WTC11 (cell line): Measurements from ENCODE around the gene STRADB. TPM values are rescaled to one million over a fixed set of nuclear protein-coding genes. Genes with fewer than 3 reads are reported as not detected.

ENCODE experiments used
- ATAC-seq: fragments of 200-7000 bp; cut with Tn5 transposase; 2 replicates; pipeline ENCODE4 v1.10.0; 2021; ENCODE audit warnings: mild to moderate bottlenecking, moderate library complexity
- CTCF ChIA-PET: fragments of 300-600 bp; sonication (Branson Sonifier 250); formaldehyde crosslinking; loops from one replicate; lab custom pipeline; 2021; ENCODE audit warnings: antibody characterized with exemption; lab: Charles Lee
- POLR2A ChIA-PET: fragments of 350-600 bp; sonication (Branson Sonifier 250); formaldehyde crosslinking; loops from one replicate; lab custom pipeline; 2021; ENCODE audit warnings: antibody characterized with exemption; lab: Charles Lee
- DNase-seq: peaks from one replicate; pipeline ENCODE4 v3.0.0; 2021; ENCODE audit warnings: low spot score
- H3K27ac Mint-ChIP-seq: 2 replicates; pipeline ENCODE4 v1.8.0; 2021; ENCODE audit warnings: mixed read lengths
- H3K27me3 Mint-ChIP-seq: 2 replicates; pipeline ENCODE4 v1.8.0; 2021; ENCODE audit warnings: low read depth, mild to moderate bottlenecking, moderate library complexity, mixed read lengths
- H3K36me3 Mint-ChIP-seq: 2 replicates; pipeline ENCODE4 v1.8.0; 2021; ENCODE audit warnings: mixed read lengths
- H3K4me1 Mint-ChIP-seq: 2 replicates; pipeline ENCODE4 v1.8.0; 2022; ENCODE audit warnings: mixed read lengths
- H3K4me3 Mint-ChIP-seq: 2 replicates; pipeline ENCODE4 v1.8.0; 2021; ENCODE audit warnings: mild to moderate bottlenecking, moderate library complexity, mixed read lengths
- H3K9me3 Mint-ChIP-seq: 2 replicates; pipeline ENCODE4 v1.8.0; 2021; ENCODE audit warnings: mixed read lengths
- ELF4 ChIP-seq: sonication (generic); formaldehyde crosslinking; IDR thresholded peaks from 2 replicates; pipeline ENCODE4 v1.8.1; 2022; ENCODE audit warnings: low read depth, mild to moderate bottlenecking, moderate library complexity, missing genetic modification reagents
- ETV6 ChIP-seq: sonication (generic); formaldehyde crosslinking; IDR thresholded peaks from 2 replicates; pipeline ENCODE4 v1.8.1; 2022; ENCODE audit warnings: mild to moderate bottlenecking, missing genetic modification reagents
- FOXJ3 ChIP-seq: sonication (generic); formaldehyde crosslinking; IDR thresholded peaks from 2 replicates; pipeline ENCODE4 v1.9.0; 2021; ENCODE audit warnings: missing genetic modification reagents, mild to moderate bottlenecking, borderline replicate concordance
- GTF2I ChIP-seq: fragments of 250-450 bp; sonication (Bioruptor Pico); conservative IDR thresholded peaks from 2 replicates; pipeline ENCODE4 v1.4.0; 2021; ENCODE audit warnings: mild to moderate bottlenecking
- HMGA2 ChIP-seq: fragments of 250-450 bp; sonication (Bioruptor Pico); IDR thresholded peaks from 2 replicates; pipeline ENCODE4 v1.4.0; 2021; ENCODE audit warnings: mild to moderate bottlenecking, moderate library complexity
- JUN ChIP-seq: sonication (generic); formaldehyde crosslinking; IDR thresholded peaks from 2 replicates; pipeline ENCODE4 v1.8.0; 2023; ENCODE audit warnings: mild to moderate bottlenecking, missing genetic modification reagents
- MYBL2 ChIP-seq: sonication (generic); formaldehyde crosslinking; IDR thresholded peaks from 2 replicates; pipeline ENCODE4 v1.8.1; 2023; ENCODE audit warnings: mild to moderate bottlenecking, moderate library complexity, missing genetic modification reagents
- ZNF138 ChIP-seq: sonication (generic); formaldehyde crosslinking; conservative IDR thresholded peaks from 2 replicates; pipeline ENCODE4 v1.8.1; 2022; ENCODE audit warnings: mild to moderate bottlenecking, moderate library complexity, missing genetic modification reagents
- total RNA-seq: library from RNA; stranded (reverse); gene quantifications from 3 replicates; pipeline ENCODE4 v1.2.3, GENCODE V29; 2021
- TF ChIP-seq, protein P1 (sequence below): sonication (generic); formaldehyde crosslinking; IDR thresholded peaks from 2 replicates; pipeline ENCODE4 v1.8.0; 2022; ENCODE audit warnings: mild to moderate bottlenecking, missing genetic modification reagents
- TF ChIP-seq, protein P2 (sequence below): sonication (generic); formaldehyde crosslinking; conservative IDR thresholded peaks from 2 replicates; pipeline ENCODE4 v1.8.1; 2023; ENCODE audit warnings: mild to moderate bottlenecking, low read depth, missing genetic modification reagents, moderate library complexity
- TF ChIP-seq, protein P3 (sequence below): sonication (generic); formaldehyde crosslinking; IDR thresholded peaks from 2 replicates; pipeline ENCODE4 v1.8.0; 2023; ENCODE audit warnings: mild to moderate bottlenecking, missing genetic modification reagents
- TF ChIP-seq, protein P4 (sequence below): fragments of 250-450 bp; sonication (Bioruptor Pico); IDR thresholded peaks from 2 replicates; pipeline ENCODE4 v1.9.0; 2021; ENCODE audit warnings: mild to moderate bottlenecking, borderline replicate concordance
- TF ChIP-seq, protein P5 (sequence below): sonication (generic); formaldehyde crosslinking; IDR thresholded peaks from 2 replicates; pipeline ENCODE4 v1.8.0; 2023; ENCODE audit warnings: missing genetic modification reagents

STRADB gene
- total RNA-seq, 1 experiment from 2014 or later, result 36.7 TPM

DNA sequence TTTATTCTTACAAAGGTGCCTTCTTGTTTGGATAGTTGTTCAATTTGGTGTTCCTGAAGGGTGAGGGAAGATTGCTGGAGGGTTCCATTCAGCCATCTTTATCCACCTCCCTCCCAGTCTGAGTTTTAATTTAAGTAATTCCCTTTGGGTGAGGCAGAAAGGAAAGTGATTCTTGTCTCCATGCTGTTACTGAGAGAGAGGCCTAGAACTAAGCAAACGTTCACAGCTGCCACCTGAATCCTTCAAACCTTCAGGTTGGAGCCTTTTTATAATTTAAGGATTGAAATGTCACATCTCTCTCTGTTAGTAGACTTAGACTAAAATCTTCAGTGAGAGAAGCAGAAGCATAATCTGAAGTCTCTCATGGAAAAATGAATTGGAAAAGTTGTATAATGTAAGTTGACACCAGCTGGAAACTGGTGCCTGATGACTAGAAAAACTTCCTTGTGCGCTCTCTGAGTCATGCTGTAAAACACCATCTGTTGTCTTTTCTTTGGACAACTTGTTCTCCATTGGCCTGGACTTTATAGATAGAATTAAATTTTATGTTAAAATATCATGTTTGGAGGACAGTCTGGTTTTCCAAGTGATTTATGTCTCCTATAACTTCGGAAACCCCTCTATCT, 14.6 kb downstream of the STRADB start (continued):
- no peak for TF ChIP-seq JUN (CRISPR knock-in tag)

DNA sequence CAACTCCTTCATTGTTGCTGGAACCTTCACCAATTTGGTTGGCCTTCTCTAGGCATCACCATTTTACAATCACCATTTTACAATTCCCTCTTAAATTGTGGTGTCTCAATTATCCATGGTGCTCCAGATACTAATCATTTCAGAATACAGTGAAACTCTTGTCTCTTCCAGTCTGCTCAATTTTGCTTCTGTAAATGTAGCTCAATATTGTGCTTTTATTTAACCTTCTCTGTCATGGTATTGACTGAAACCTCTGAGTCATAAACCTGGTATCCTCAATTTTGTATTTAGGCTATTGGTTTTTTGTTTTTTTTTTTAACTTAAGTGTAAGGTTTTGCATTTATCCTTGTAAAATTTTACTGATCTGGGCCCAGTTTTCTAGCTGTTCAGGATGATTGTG, 16.1 kb downstream of the STRADB start:
- Mint-ChIP-seq H3K27ac (no peak overlapping the region), H3K27me3 (no peaks in the 10 kb centered on the region), H3K9me3 (no peaks in the 10 kb centered on the region), H3K4me1 (peaks cover 9% of the 10 kb centered on the region), H3K36me3 (peaks cover under 1% of the 10 kb centered on the region; the same call in 1 of the 2 replicates), H3K4me3 (no peak overlapping the region)
- ChIA-PET CTCF (no interaction called here), POLR2A (interaction anchor here (0.6 kb wide), 1 partner anchor 441 kb away, joined by 3 read pairs; no protein-coding TSS in a partner anchor)
- ATAC-seq (no peak), DNase-seq (no peak)
- TF ChIP-seq ZNF138 (CRISPR knock-in tag) (no peak), ETV6 (CRISPR knock-in tag) (no peak), MYBL2 (CRISPR knock-in tag) (no peak), JUN (CRISPR knock-in tag) (no peak), HMGA2 (CRISPR knock-in tag) (no peak), ELF4 (CRISPR knock-in tag) (no peak), GTF2I (CRISPR knock-in tag) (no peak), FOXJ3 (CRISPR knock-in tag) (no peak)
- TF ChIP-seq, protein P1, sequence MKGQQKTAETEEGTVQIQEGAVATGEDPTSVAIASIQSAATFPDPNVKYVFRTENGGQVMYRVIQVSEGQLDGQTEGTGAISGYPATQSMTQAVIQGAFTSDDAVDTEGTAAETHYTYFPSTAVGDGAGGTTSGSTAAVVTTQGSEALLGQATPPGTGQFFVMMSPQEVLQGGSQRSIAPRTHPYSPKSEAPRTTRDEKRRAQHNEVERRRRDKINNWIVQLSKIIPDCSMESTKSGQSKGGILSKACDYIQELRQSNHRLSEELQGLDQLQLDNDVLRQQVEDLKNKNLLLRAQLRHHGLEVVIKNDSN, result no peak
- TF ChIP-seq, protein P2, sequence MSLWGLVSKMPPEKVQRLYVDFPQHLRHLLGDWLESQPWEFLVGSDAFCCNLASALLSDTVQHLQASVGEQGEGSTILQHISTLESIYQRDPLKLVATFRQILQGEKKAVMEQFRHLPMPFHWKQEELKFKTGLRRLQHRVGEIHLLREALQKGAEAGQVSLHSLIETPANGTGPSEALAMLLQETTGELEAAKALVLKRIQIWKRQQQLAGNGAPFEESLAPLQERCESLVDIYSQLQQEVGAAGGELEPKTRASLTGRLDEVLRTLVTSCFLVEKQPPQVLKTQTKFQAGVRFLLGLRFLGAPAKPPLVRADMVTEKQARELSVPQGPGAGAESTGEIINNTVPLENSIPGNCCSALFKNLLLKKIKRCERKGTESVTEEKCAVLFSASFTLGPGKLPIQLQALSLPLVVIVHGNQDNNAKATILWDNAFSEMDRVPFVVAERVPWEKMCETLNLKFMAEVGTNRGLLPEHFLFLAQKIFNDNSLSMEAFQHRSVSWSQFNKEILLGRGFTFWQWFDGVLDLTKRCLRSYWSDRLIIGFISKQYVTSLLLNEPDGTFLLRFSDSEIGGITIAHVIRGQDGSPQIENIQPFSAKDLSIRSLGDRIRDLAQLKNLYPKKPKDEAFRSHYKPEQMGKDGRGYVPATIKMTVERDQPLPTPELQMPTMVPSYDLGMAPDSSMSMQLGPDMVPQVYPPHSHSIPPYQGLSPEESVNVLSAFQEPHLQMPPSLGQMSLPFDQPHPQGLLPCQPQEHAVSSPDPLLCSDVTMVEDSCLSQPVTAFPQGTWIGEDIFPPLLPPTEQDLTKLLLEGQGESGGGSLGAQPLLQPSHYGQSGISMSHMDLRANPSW (CRISPR knock-in tag), result no peak
- TF ChIP-seq, protein P3, sequence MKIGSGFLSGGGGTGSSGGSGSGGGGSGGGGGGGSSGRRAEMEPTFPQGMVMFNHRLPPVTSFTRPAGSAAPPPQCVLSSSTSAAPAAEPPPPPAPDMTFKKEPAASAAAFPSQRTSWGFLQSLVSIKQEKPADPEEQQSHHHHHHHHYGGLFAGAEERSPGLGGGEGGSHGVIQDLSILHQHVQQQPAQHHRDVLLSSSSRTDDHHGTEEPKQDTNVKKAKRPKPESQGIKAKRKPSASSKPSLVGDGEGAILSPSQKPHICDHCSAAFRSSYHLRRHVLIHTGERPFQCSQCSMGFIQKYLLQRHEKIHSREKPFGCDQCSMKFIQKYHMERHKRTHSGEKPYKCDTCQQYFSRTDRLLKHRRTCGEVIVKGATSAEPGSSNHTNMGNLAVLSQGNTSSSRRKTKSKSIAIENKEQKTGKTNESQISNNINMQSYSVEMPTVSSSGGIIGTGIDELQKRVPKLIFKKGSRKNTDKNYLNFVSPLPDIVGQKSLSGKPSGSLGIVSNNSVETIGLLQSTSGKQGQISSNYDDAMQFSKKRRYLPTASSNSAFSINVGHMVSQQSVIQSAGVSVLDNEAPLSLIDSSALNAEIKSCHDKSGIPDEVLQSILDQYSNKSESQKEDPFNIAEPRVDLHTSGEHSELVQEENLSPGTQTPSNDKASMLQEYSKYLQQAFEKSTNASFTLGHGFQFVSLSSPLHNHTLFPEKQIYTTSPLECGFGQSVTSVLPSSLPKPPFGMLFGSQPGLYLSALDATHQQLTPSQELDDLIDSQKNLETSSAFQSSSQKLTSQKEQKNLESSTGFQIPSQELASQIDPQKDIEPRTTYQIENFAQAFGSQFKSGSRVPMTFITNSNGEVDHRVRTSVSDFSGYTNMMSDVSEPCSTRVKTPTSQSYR (CRISPR knock-in tag), result no peak
- TF ChIP-seq, protein P4, sequence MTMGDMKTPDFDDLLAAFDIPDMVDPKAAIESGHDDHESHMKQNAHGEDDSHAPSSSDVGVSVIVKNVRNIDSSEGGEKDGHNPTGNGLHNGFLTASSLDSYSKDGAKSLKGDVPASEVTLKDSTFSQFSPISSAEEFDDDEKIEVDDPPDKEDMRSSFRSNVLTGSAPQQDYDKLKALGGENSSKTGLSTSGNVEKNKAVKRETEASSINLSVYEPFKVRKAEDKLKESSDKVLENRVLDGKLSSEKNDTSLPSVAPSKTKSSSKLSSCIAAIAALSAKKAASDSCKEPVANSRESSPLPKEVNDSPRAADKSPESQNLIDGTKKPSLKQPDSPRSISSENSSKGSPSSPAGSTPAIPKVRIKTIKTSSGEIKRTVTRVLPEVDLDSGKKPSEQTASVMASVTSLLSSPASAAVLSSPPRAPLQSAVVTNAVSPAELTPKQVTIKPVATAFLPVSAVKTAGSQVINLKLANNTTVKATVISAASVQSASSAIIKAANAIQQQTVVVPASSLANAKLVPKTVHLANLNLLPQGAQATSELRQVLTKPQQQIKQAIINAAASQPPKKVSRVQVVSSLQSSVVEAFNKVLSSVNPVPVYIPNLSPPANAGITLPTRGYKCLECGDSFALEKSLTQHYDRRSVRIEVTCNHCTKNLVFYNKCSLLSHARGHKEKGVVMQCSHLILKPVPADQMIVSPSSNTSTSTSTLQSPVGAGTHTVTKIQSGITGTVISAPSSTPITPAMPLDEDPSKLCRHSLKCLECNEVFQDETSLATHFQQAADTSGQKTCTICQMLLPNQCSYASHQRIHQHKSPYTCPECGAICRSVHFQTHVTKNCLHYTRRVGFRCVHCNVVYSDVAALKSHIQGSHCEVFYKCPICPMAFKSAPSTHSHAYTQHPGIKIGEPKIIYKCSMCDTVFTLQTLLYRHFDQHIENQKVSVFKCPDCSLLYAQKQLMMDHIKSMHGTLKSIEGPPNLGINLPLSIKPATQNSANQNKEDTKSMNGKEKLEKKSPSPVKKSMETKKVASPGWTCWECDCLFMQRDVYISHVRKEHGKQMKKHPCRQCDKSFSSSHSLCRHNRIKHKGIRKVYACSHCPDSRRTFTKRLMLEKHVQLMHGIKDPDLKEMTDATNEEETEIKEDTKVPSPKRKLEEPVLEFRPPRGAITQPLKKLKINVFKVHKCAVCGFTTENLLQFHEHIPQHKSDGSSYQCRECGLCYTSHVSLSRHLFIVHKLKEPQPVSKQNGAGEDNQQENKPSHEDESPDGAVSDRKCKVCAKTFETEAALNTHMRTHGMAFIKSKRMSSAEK (CRISPR knock-in tag), result no peak
- TF ChIP-seq, protein P5, sequence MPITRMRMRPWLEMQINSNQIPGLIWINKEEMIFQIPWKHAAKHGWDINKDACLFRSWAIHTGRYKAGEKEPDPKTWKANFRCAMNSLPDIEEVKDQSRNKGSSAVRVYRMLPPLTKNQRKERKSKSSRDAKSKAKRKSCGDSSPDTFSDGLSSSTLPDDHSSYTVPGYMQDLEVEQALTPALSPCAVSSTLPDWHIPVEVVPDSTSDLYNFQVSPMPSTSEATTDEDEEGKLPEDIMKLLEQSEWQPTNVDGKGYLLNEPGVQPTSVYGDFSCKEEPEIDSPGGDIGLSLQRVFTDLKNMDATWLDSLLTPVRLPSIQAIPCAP (CRISPR knock-in tag), result no peak
